AG20443 (cell line): ENCODE data around the gene FAM156B.
A peak's percentile ranks its signal among the peaks of the same experiment; 100 is the strongest.
"Not testable (repeated sequence)": the region's sequence is repeated elsewhere in the genome, so short reads cannot be mapped to it uniquely, and the experiment has no call there.

Experiments used
- DNase-seq: peaks from one replicate; pipeline ENCODE4 v3.0.0; 2012; ENCODE audit warnings: low spot score, mixed read lengths

Gene FAM156B

DNA sequence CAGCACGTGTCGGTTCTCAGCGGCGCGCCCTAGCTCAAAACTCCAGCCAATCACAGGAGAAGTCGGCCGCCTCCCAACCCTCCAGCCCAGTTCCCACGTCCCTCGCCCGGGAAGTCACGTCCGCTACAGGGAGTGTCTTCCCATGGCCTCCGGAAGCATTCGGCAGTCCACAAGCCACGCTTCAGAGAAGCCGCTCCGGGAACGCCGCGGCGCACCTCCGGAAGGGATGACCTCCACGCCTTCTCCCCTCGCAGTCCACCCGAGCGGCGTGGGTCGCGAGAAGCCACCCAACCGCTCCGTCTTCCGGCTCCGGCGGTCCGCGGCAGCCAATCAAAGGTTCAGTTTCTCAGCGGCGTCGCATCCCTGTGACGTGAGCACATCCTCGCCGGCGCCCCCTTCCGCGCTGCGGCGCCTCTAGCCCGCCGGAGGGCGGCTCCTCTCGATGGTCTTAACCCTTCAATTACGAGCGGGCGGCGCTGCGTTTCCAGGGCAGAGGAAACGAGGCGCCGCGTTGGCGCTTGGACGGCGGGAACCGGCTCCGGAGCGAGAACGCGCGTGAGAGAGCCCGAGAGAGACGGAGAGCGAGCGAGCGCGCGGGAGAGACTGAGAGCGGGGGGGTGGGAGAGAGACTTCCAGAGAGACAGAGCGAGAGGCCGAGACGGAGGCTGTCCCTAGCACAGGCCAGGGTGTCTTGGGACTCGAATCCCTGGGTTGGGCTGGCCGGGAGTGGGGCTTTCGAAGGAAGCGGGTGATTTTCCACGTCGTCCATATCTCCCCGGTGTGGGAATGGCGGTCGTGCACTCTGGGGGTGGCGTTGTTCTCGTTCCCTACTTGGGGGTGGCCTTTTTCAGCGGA, at the start of gene FAM156B:
Gene FAM156B (plus strand): TSS at position 476 of the 855 bp plus-strand sequence. CDS start 9,896 bp downstream, outside the sequence.
- not testable (repeated sequence) for DNase-seq

- DNase-seq: no peak
These were observed 44.8 kb upstream of the FAM156B start for GRCh38 chrX:52852110-52852860.

DNA sequence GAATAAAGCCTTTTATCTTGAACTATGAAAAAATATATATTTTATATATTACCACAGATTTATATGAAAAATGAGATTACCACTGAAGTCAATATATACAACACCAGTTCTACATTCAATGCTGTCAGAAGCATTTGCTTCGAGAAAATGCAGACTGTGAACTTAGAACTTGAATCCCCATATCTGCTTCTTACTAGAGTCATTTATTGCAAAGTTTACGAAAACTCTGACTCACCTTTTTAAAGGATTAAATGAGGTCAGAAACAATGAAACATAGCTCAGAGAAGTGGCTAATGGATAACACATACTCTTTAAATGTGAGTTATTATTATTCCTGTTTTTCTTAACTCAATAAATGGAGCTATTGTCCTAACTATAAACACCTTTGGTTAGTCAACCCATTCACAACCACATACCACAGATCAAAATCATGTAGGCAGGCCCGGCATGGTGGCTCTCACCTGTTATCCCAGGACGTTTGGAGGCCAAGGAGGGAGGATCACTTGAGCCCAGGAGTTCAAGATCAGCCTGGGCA, 40.1 kb upstream of the FAM156B start:
- DNase-seq: not testable (repeated sequence)

DNA sequence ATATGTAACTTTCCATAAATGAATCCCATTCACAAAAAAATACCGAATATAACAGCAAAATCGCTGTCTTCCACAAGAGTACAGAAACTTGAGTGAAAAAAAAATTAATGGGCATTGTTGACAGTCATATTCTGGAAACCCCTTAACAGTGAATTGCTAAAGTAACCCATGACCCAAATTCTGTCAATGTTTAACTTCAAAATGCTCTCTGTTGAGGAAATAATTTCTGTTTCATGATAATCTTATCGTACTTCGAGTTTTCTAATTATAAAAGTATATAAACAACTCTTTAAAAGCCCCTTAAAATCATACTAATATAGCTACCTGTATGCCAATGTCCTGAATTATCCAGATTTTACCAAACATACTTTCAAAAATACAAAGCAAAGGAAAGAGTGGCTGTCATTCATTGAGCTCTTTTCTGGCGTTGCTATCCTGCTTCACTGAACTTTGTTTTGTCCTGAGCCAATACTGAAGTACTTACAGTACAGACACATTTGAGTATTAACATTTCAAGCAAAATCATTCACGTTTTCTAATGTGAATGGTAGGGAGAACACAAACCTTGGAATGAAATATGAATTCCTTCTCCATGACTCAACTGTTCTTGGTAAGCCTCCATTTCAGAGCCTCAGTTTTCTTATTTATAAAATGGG, 31.7 kb upstream of the FAM156B start:
- no peak for DNase-seq

DNA sequence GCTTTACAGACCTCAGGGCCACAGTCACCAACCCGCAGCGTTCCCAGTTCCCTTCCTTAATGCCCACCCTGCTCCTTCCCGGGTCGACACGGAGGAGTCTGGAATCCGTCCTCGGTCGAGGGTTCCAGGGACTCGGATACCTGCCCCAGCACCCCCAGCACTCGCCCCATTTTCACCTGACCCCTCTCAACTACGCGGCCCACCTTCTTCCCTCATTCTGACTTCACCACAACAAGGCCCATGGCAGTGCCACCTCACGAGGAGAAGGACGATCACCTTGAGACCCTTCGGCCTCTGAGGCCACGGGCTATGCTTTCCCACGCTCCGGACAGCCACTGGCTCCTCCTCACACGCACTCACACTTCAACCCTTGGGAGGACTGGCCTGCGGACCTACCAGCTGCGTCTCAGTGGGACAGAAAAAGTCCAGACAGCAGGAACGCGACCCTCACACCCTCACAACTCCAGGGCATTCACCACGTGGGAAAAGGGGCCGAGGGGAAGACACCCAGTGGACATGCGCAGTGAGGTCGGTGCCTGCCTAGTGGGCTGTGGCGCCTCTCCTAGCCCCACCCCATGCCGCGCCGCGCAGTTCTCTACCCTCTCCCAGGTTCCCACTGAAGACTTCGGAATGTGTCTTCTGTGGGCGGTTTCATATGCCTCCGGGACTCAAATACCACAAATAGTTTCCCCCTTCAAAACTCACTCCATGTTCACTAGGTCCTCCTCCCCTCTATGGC, 29.4 kb upstream of the FAM156B start, which contains the start of gene XAGE3:
Gene XAGE3 (minus strand): TSS at position 474 of the 739 bp plus-strand sequence. CDS start 950 bp downstream, outside the sequence.
- DNase-seq: no peak

- no peak for DNase-seq
These were observed 27.1 kb upstream of the FAM156B start for GRCh38 chrX:52870046-52870445.

DNA sequence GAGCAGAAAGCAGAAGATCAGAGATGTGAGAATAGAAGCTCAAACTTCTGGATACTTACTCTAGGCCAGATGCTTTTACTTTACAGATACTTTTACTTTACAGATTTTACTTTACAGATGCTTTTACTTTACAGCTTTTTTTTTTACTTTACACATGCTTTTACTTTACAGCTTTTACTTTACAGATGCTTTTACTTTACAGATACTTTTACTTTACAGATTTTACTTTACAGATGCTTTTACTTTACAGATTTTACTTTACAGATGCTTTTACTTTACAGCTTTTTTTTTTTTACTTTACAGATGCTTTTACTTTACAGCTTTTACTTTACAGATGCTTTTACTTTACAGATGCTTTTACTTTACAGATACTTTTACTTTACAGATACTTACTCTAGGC, 23.3 kb upstream of the FAM156B start:
- not testable (repeated sequence) for DNase-seq

GRCh38 chrX:52874661-52875060, 22.5 kb upstream of the FAM156B start:
- no peak for DNase-seq

DNA sequence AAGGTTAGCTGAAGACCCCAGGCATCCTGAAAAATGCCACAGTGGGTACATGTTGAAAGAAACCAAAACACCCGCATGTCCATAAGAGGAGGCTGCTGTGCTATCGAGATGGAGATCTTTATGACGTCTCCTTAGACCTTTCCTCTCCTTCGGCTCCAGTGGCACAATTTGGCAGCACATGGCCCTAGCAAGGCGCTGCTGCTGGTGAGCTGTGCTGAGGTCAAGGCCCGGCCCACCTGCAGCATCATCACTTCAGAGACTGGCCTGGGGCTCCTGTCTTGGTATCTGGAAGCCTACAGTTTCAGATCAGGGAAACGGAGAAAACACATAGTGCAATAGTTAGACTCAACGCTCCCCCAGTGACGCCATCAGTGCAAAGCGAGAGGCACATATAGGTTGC, 21.7 kb upstream of the FAM156B start:
- not testable (repeated sequence) for DNase-seq

- DNase-seq: not testable (repeated sequence)
These were observed 20.7 kb upstream of the FAM156B start for GRCh38 chrX:52876386-52876785.

- DNase-seq: not testable (repeated sequence)
These were observed 9.7 kb upstream of the FAM156B start for GRCh38 chrX:52887459-52887858.

GRCh38 chrX:52888090-52888489, 9.0 kb upstream of the FAM156B start:
- not testable (repeated sequence) for DNase-seq

DNA sequence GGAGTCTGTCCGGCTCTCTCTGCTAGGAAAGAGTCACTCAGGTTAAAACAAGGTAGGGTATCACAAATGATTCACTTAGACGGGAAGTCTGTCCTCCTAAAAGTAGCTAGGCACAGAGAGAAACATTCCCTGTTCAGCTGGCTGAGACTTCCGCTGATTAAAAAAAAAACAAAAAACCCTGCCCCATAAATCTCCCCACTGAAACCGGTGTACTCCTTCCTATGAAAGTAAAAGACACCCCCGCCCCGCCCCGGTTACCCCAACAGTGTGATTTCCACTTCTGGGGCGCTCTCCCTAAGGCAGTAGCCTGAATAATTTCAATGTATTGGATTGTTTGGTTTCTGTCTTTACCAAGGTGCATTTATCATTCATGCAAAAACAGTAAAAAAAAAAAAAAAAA, 692 bp upstream of the FAM156B start:
- not testable (repeated sequence) for DNase-seq

DNA sequence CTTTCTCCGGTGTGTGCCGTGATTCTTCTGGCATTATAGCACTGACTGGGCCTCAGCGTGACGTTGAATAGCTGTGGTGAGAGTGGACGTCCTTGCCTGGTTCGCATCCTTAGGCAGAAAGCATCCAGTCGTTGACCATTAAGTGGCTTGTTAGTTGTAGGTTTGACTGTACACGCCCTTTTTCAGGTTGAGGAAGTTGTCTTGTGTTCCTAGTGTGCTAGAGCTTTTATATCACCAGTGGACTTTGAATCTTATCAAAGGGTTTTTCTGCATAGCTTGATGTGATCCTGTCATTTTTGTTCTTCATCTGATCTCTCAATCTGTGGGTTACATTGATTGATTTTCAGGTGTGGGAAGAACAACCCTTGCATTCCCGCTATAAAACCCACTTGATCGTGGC, 8.4 kb downstream of the FAM156B start:
- DNase-seq: not testable (repeated sequence)

DNA sequence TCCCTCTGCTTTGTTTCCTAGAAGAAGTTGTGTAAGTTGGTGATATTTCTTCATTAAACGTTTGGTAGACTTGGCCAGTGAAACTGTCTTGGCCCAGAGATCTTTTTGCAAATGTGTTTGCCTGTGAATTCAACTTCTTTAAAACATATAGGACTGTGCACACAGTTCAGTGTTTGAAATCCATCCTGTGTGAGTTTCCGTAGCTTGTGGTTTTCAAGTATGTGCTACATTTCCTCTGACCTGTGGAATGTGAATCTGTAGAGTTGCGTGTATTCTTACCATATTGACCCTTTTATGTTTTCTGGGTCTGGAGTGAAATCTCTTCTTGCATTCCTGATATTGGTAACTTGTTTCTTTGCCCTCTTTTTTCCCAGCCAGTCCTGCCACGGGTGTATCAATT, 8.9 kb downstream of the FAM156B start:
- DNase-seq: not testable (repeated sequence)

- DNase-seq: not testable (repeated sequence)
These were observed 10.0 kb downstream of the FAM156B start for GRCh38 chrX:52907137-52907536.

- not testable (repeated sequence) for DNase-seq
These were observed 10.8 kb downstream of the FAM156B start for GRCh38 chrX:52907900-52908299.

DNA sequence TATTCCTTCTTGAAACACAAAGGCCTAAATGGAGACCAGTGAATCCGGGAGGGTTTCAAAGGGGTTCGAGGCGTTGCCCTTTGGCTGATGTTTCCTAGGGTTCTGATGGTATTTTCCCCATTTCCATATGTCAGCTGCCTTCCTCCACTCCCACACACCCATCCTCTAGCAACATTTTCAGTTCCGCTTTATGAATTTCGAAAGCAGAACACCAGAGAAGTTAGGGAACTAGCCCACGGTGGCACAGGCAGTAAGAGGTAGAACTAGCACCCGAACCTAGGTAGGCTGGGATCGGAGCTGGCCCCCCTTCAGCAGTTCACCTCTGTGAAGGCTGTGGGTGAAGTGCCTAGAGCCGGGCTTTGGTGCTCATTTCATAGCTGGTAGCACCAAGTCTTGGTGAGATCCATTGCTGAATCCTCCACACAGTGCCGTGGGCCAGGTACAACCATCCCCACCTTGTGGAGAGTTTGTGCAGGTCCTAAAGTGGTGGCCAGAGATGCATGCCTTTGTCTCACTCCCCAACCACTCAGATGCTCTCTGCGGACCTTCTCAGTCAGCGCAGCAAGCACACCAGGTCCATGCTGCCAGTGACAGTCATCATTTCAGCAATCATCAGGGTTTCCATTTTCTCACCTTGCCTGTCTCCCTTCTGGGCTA, 12.3 kb downstream of the FAM156B start:
- not testable (repeated sequence) for DNase-seq

DNA sequence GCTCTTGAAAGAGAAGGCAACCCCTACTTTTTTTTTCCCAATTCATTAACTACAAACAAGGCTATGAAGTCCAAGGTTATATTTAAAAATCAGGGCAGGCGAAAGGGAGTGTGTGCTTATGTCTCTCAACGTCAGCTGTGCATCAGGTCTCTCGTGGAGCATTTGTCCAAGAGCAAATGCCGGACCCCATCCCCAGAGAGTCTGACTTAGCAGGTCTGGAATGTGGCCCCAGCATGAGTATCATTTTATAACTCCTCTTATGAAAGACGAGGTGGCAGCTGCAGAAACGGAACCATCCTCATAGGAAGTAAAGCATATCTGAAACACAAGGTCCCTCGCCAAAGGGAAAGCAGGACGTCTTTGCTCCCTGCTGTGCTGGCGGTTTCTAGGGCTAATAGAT, 16.6 kb downstream of the FAM156B start:
- DNase-seq: not testable (repeated sequence)

- DNase-seq: not testable (repeated sequence)
These were observed 17.6 kb downstream of the FAM156B start for GRCh38 chrX:52914704-52915103.

- peak; percentile 4 for DNase-seq
These were observed 26.7 kb downstream of the FAM156B start for GRCh38 chrX:52923781-52924241.
